HG02642 (cell line): ENCODE measurements around the gene POU2AF1.

Experiments
- ATAC-seq: cut with Tn5 transposase; IDR thresholded peaks from one replicate; pipeline ENCODE4 v1.9.1; 2021; ENCODE audit warnings: mild to moderate bottlenecking; ENCODE audit not compliant: unreplicated experiment, poor library complexity

POU2AF1 gene

DNA sequence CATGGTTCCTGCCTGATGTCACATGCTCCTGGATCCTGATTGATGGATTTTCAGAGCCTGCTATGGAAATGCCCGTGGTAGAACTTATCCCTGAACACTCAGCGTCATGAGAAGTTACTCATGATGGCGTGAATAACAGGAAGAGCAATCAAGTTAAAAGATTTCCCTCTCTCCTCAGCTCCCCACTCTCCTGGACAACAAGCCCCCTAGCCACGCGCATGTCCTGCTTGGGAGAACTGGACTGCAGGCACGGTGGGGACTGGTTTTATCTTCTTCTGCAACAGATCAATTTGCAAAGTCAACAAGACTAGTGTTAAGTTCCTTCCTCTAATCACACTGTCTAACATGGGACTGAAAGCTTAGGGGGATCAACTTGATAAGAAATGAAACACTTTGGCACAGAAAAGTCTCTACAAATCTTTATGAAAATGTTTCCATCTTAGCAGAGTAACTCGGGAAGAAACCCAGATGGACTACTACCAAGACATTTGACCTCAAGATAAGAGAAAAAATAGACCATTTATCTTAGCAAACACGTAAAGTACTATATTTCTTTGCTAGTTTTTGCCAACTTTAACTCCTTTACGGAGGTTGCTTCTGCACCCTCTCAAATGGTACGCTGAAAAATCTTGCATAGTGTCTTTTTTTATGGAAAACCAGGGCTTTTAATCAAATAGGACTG is 27.6 kb downstream of the POU2AF1 start:
- no peak for ATAC-seq

DNA sequence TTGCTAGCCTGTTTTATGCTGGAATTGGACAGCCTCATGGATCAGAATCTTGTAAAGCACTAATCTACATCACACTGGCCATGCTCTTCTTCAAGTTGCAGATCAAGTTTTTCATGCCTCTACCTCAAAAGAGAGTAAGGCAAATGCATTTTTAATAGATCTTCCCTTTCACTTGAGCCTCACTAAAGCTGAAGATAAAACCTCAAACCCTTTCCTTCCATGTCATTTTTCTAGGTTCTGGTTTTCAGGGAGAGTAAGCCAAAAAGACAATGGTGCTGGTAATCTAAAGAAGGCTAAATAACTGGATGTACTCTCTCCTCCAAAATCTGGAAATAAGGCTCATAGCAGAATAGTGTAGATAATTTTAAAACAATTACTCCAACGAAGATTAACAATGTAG is 28.3 kb downstream of the POU2AF1 start:
- no peak for ATAC-seq

- no peak for ATAC-seq
Observed at GRCh38 chr11:111349191-111349695, 29.8 kb downstream of the POU2AF1 start.

GRCh38 chr11:111348147-111348546 is 30.9 kb downstream of the POU2AF1 start:
- ATAC-seq, result no peak

- no peak for ATAC-seq
Observed at GRCh38 chr11:111347723-111348115, 31.4 kb downstream of the POU2AF1 start.

- ATAC-seq, result no peak
Observed at GRCh38 chr11:111347002-111347722, 31.9 kb downstream of the POU2AF1 start.

GRCh38 chr11:111344032-111344431 is 35.0 kb downstream of the POU2AF1 start:
- no peak for ATAC-seq

DNA sequence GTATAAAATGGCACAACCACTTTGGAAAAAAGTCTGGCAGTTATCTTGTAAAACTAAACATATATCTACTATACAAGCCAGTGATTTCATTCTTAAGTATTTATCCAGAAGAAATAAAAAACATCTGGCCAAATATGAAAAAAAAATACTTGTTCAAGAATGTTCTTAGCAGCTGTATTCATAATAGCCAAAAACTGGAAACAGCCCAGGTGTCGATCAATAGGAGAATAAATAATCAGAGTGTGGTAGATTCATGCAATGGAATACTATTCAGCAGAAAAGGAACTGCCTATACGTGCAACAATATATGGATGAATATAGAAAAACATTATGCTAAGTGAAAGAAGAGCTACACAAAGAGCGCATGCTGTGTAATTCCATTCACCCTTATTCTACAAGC is 36.7 kb downstream of the POU2AF1 start:
- ATAC-seq, result no peak

DNA sequence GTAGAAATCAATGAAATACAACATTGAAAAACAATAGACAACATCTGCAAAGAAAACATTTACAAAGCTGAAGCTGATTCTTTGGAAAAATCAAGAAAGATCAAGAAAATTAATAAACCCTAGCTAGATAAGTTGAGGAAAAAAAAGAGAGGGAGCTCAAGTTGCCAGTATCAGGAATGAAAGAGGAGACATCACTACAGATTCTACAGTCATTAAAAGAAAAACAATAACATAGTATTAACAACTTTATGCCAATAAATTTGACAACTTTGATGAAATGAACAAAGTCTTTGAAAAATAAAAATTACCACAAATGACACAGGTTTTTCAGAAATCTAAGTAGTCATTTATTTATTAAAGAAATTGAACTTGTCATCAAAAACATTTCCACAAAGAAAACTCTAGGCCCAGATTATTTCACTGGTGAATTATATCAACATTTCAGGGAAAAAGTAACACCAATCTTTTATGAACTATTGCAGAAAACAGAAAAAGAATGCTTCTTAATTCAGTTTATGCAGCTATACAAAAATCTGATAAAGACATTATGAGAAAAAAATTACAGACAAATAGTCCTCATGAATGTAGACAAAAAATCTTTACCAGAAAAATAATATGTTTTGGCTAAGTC is 39.2 kb downstream of the POU2AF1 start:
- no peak for ATAC-seq

GRCh38 chr11:111336582-111337256 is 42.4 kb downstream of the POU2AF1 start:
- no peak for ATAC-seq

- no peak for ATAC-seq
Observed at GRCh38 chr11:111336062-111336461, 43.0 kb downstream of the POU2AF1 start.

DNA sequence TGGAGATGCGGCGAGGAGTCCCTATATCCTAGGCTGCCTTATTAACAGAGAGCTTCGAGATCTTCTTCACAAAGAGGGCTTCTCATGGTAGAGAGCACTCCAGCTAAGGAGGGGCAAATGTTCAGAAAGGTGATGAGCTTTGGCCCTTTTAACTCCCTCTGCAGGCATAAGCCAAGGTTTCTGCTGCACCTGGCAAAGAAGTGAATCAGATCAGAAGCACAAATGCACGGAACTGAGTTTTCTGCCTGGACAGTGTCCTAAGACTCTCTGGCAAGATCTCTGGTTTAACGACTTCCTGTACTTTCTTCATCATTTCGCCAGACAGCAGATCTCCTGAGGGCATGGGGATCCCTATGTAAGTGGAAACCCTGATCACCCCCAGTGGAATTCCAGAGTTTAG is 43.5 kb downstream of the POU2AF1 start:
- no peak for ATAC-seq

DNA sequence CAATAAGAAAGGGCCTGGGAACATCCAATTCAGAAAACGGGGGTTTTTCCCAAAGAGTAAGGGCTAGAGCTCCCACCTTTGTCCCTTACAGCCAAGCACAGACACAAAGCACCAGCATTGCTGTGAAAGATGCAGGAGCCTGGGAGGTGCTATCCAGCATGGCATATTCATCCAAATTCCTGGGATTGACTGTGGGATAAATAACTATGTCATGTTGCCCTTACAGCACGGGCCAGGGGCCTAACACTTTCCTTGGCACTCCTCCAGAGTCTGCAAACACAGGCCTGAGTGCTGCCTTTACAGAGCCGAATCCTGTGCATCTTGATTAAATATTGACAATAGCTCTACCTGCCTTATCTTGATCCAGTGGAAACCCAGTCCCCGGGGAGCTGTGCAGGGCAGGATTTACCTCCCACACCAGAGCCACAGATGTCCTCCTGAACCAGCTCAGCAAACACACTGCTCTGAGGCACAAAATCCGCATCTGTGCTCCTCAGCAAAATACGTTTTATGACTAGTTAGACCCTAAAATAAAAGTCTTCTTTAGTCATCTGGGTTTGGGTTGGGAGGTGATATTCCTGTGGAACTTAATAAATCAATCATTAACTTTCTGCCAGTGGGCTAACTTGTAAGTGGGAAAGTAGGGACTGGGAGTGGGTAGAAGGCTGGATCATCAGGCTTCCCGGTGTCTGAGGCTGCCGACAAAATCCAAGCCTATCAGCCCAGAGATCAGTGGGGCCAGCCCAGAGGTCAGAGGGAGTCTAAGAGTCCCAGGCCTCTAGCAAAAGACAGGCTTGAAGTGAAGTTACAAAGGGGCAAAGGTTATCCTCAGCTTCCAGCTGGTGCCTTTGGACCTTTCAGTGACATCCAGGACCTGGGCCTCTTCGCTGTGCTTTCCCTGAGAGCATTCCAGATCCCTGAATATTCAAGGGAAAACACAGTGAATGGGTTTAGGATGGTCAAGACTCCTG is 44.3 kb downstream of the POU2AF1 start:
- no peak for ATAC-seq

DNA sequence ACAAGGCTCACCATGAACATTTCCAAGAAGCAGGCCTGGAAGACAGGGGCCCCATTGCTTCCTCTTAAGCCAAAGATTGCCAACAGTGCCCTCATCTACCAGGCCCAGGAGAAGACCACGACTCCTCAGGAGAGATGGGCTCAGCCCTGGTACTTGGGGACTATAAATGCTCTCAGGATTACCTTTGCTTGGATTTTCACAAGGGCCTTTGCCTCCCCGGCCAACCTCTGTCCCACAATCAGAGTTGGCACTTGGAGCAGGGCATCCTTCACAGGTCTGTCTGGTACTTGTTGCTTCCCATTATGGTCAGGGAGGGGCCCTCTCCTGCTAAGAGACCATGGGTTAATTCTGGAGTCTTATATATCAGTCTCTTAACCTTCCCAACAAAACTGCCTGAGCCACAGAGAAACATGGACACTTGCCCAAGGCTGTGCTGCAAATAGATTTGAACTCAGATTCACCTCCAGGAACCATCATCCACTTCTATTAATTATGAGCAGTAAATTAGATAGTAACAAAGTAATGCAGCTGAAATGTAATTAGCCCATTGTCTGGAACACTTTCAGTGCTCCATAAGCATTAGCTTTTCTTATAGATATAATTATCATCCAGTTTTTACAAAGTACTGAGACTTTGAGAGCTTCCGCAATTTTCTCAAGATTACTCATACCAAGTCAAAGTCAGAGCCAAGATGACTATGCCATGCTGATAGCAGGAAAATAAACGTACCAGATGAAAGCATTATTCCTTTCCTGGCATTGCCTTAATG is 47.2 kb downstream of the POU2AF1 start:
- ATAC-seq, result no peak

DNA sequence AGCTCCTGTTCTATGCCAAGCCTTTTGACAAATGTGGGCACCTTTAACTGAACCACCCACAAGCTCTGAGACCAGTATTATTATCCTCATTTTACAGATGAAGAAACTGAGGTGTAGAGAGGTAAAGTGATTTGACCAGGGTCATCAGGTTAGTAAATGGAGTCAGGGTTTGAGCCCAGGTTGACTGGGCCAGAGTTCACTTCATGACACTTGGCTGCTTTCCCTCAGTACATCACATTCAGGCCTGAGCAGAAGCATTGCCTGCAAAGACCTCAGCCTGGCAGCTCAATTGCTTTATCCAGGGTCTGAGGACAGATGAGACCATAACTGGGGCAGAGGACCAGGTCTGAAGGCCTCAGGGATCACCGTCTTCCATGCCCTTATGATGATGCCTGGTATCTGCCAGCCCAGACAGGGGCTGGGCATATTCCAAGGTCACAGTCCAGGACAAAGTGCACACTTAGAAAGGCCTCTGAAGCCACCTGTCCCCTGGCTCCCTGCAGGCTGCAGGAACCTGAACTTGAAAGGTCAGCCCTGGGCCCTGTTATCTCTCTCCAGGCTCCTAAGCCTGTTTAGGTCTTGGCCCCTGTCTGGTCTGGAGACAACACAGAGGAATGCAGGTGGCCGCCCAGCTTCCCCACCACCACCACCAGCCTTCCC is 48.7 kb downstream of the POU2AF1 start:
- ATAC-seq, result no peak

- no peak for ATAC-seq
Observed at GRCh38 chr11:111329306-111330204, 49.5 kb downstream of the POU2AF1 start.

- ATAC-seq, result no peak
Observed at GRCh38 chr11:111327908-111328624, 51.0 kb downstream of the POU2AF1 start.
